ENCODE results near the gene CD3G. TPM values are rescaled to one million over a fixed set of nuclear protein-coding genes. Genes with fewer than 3 reads are reported as not detected.

CD3G gene
- total RNA-seq, 1 donor from 2014 or later, result 134 TPM

- Mint-ChIP-seq H3K27me3 (ENCODE audit: low read depth) (no peaks in the 10 kb centered on the region), H3K4me1 (ENCODE audit: low read depth) (peaks cover 76% of the 10 kb centered on the region), H3K36me3 (ENCODE audit: low read depth) (peaks cover 89% of the 10 kb centered on the region), H3K4me3 (ENCODE audit: low read depth) (no peak overlapping the region), H3K9me3 (peaks cover 3% of the 10 kb centered on the region), H3K27ac (peak overlapping the region; percentile 35)
- intact Hi-C loops (cut with micrococcal nuclease), result loop anchor here (2.0 kb wide), 1 partner anchor 15 kb away; no protein-coding TSS in a partner anchor
- no peak for DNase-seq (ENCODE audit: low spot score)
Observed at GRCh38 chr11:118311518-118311917, 32.6 kb upstream of the CD3G start.

GRCh38 chr11:118312328-118312727 is 31.8 kb upstream of the CD3G start:
- intact Hi-C loops (cut with micrococcal nuclease), result no loop called here
- Mint-ChIP-seq H3K4me1 (ENCODE audit: low read depth) (peaks cover 75% of the 10 kb centered on the region), H3K4me3 (ENCODE audit: low read depth) (no peak overlapping the region), H3K36me3 (ENCODE audit: low read depth) (peaks cover 87% of the 10 kb centered on the region), H3K27me3 (ENCODE audit: low read depth) (no peaks in the 10 kb centered on the region), H3K27ac (peak overlapping the region; percentile 33), H3K9me3 (peaks cover 3% of the 10 kb centered on the region)
- DNase-seq (ENCODE audit: low spot score), result no peak

DNA sequence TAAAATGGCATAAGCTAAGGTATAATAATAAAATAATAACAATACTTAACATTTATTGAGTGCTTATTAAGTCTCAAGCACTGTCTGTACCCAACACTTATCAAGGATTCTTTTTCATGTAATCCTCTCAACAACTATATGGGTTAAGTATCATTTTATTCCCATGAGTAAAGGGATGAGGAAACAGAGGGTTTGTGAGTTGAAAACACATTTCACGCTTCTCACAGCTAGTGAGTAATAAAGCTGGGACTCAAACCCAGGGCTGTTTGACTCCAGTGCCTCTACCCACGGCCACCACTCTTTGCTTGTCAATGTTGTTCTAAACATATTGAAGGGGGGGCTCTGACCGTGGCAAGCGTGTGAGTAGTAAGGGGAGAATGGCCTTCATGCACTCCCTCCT is 30.9 kb upstream of the CD3G start:
- intact Hi-C loops (cut with micrococcal nuclease), result no loop called here
- Mint-ChIP-seq H3K27ac (peak overlapping the region; percentile 56), H3K9me3 (peaks cover 3% of the 10 kb centered on the region), H3K4me3 (ENCODE audit: low read depth) (no peak overlapping the region), H3K36me3 (ENCODE audit: low read depth) (peaks cover 80% of the 10 kb centered on the region), H3K4me1 (ENCODE audit: low read depth) (peaks cover 75% of the 10 kb centered on the region), H3K27me3 (ENCODE audit: low read depth) (no peaks in the 10 kb centered on the region)
- DNase-seq (ENCODE audit: low spot score), result no peak

GRCh38 chr11:118314988-118315411 is 29.1 kb upstream of the CD3G start:
- H3K36me3 Mint-ChIP-seq (ENCODE audit: low read depth), result peaks cover 68% of the 10 kb centered on the region

DNA sequence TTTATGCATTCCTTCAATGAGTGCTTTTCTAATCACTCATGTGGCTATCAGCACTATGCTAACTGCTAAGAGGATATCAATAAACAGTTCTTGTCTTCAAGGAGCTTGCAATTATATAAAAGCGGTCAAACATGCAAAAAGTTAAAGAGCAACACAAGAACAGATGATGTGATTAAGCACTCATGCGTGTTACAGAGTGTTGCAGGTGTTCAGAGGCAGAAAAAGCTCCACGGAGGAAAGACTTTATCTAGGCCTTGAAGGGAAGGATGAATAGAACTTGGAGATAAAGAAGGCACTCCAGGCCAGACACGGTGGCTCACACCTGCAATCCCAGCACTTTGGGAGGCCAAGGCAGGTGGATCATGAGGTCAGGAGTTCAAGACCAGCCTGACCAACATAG is 26.0 kb upstream of the CD3G start:
- Mint-ChIP-seq H3K4me1 (ENCODE audit: low read depth) (peaks cover 63% of the 10 kb centered on the region), H3K4me3 (ENCODE audit: low read depth) (no peak overlapping the region), H3K27me3 (ENCODE audit: low read depth) (no peaks in the 10 kb centered on the region), H3K27ac (no peak overlapping the region), H3K9me3 (no peaks in the 10 kb centered on the region), H3K36me3 (ENCODE audit: low read depth) (peaks cover 41% of the 10 kb centered on the region)
- intact Hi-C loops (cut with micrococcal nuclease), result no loop called here
- DNase-seq (ENCODE audit: low spot score), result no peak

More at GRCh38 chr11:118314988-118315411, 29.1 kb upstream of the CD3G start:
- Mint-ChIP-seq H3K9me3 (peaks cover 3% of the 10 kb centered on the region), H3K4me1 (ENCODE audit: low read depth) (peaks cover 77% of the 10 kb centered on the region), H3K4me3 (ENCODE audit: low read depth) (peak overlapping the region; percentile 24), H3K27ac (peak overlapping the region; percentile 91), H3K27me3 (ENCODE audit: low read depth) (no peaks in the 10 kb centered on the region)
- intact Hi-C loops (cut with micrococcal nuclease), result no loop called here
- DNase-seq (ENCODE audit: low spot score), result no peak

- Mint-ChIP-seq H3K9me3 (no peaks in the 10 kb centered on the region), H3K27ac (no peak overlapping the region), H3K4me3 (ENCODE audit: low read depth) (no peak overlapping the region), H3K27me3 (ENCODE audit: low read depth) (no peaks in the 10 kb centered on the region), H3K4me1 (ENCODE audit: low read depth) (peaks cover 61% of the 10 kb centered on the region), H3K36me3 (ENCODE audit: low read depth) (peaks cover 42% of the 10 kb centered on the region)
- intact Hi-C loops (cut with micrococcal nuclease), result no loop called here
- DNase-seq (ENCODE audit: low spot score), result no peak
Observed at GRCh38 chr11:118318581-118319336, 25.4 kb upstream of the CD3G start.

DNA sequence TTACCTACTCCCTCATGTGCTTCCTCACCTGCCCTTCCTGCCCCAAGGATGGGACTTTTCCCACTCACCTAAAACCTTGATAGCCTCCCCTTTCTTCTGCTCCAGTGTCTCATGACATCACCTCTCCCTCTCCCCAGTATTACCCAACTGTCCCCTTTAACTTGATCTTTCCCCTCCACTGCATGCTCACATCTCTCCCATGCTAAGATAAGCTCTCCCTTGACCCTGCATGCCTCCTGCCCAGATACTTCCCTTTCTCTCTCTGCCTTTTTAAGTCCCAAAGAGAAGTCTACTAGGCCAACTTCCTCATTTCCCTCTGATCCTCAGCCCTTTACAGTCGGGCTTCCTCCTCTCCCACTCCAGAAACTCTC is 24.8 kb upstream of the CD3G start:
- H3K4me1 Mint-ChIP-seq (ENCODE audit: low read depth), result peaks cover 55% of the 10 kb centered on the region
- no peak for DNase-seq (ENCODE audit: low spot score)
- intact Hi-C loops (cut with micrococcal nuclease), result no loop called here
- H3K4me3 Mint-ChIP-seq (ENCODE audit: low read depth), result no peak overlapping the region
- no peak overlapping the region for H3K27ac Mint-ChIP-seq
- no peaks in the 10 kb centered on the region for H3K9me3 Mint-ChIP-seq
- peaks cover 36% of the 10 kb centered on the region for H3K36me3 Mint-ChIP-seq (ENCODE audit: low read depth)
- no peaks in the 10 kb centered on the region for H3K27me3 Mint-ChIP-seq (ENCODE audit: low read depth)

DNA sequence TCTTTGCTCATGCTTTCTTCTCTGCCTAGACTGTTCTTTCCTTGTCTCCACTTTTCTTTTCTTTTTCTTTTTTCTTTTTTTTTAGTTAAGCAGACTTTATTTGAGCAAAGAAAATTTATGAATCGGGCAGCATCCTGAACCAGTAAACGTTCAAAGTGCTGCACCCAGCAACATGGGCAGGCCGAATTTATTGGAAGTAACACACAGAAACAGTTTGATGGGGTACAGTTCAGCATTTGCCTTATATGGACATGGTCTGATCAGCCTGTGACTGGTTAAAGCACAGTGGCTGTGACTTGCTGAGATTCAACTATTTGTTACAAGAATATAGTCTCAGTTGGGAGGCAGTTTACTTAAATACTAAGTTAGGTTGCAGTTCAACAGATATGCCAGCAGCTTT is 23.6 kb upstream of the CD3G start:
- no peak for DNase-seq (ENCODE audit: low spot score)
- Mint-ChIP-seq H3K4me1 (ENCODE audit: low read depth) (peaks cover 48% of the 10 kb centered on the region), H3K27ac (no peak overlapping the region), H3K36me3 (ENCODE audit: low read depth) (peaks cover 26% of the 10 kb centered on the region), H3K27me3 (ENCODE audit: low read depth) (no peaks in the 10 kb centered on the region), H3K9me3 (no peaks in the 10 kb centered on the region), H3K4me3 (ENCODE audit: low read depth) (no peak overlapping the region)
- intact Hi-C loops (cut with micrococcal nuclease), result no loop called here

- Mint-ChIP-seq H3K4me1 (ENCODE audit: low read depth) (peaks cover 38% of the 10 kb centered on the region), H3K36me3 (ENCODE audit: low read depth) (peaks cover 20% of the 10 kb centered on the region), H3K27me3 (ENCODE audit: low read depth) (no peaks in the 10 kb centered on the region), H3K27ac (no peak overlapping the region), H3K9me3 (no peaks in the 10 kb centered on the region), H3K4me3 (ENCODE audit: low read depth) (no peak overlapping the region)
- intact Hi-C loops (cut with micrococcal nuclease), result no loop called here
- DNase-seq (ENCODE audit: low spot score), result no peak
Observed at GRCh38 chr11:118321386-118322082, 22.6 kb upstream of the CD3G start.

- intact Hi-C loops (cut with micrococcal nuclease), result no loop called here
- no peak for DNase-seq (ENCODE audit: low spot score)
- Mint-ChIP-seq H3K27me3 (ENCODE audit: low read depth) (no peaks in the 10 kb centered on the region), H3K9me3 (no peaks in the 10 kb centered on the region), H3K27ac (no peak overlapping the region), H3K4me1 (ENCODE audit: low read depth) (peaks cover 30% of the 10 kb centered on the region), H3K36me3 (ENCODE audit: low read depth) (peaks cover 12% of the 10 kb centered on the region), H3K4me3 (ENCODE audit: low read depth) (no peak overlapping the region)
Observed at GRCh38 chr11:118322721-118323120, 21.4 kb upstream of the CD3G start.

GRCh38 chr11:118325283-118325682 is 18.9 kb upstream of the CD3G start:
- H3K27me3 Mint-ChIP-seq (ENCODE audit: low read depth), result no peaks in the 10 kb centered on the region
- intact Hi-C loops (cut with micrococcal nuclease), result no loop called here
- H3K4me1 Mint-ChIP-seq (ENCODE audit: low read depth), result peaks cover 12% of the 10 kb centered on the region
- H3K27ac Mint-ChIP-seq, result no peak overlapping the region
- no peak for DNase-seq (ENCODE audit: low spot score)
- no peaks in the 10 kb centered on the region for H3K9me3 Mint-ChIP-seq
- H3K36me3 Mint-ChIP-seq (ENCODE audit: low read depth), result peaks cover 17% of the 10 kb centered on the region
- H3K4me3 Mint-ChIP-seq (ENCODE audit: low read depth), result no peak overlapping the region

DNA sequence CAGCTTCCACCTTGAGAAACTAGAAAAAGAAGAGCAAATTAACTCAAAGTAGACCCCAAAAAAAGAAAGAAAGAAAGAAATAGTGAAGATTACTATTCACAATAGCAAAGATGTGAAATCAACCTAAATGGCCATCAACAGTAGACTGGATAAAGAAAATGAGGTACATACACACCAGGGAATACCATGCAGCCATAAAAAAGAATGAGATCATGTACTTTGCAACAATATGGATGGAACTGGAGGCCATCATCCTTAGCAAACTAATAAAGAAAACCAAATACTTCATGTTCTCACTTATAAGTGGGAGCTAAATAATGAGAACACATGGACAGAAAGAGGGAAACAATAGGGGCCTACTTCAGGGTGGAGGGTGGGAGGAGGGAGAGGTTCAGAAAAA is 15.4 kb upstream of the CD3G start:
- Mint-ChIP-seq H3K9me3 (no peaks in the 10 kb centered on the region), H3K4me1 (ENCODE audit: low read depth) (peaks cover 2% of the 10 kb centered on the region), H3K27me3 (ENCODE audit: low read depth) (no peaks in the 10 kb centered on the region), H3K36me3 (ENCODE audit: low read depth) (peaks cover 14% of the 10 kb centered on the region), H3K27ac (peak overlapping the region; percentile 29), H3K4me3 (ENCODE audit: low read depth) (no peak overlapping the region)
- intact Hi-C loops (cut with micrococcal nuclease), result no loop called here
- no peak for DNase-seq (ENCODE audit: low spot score)

DNA sequence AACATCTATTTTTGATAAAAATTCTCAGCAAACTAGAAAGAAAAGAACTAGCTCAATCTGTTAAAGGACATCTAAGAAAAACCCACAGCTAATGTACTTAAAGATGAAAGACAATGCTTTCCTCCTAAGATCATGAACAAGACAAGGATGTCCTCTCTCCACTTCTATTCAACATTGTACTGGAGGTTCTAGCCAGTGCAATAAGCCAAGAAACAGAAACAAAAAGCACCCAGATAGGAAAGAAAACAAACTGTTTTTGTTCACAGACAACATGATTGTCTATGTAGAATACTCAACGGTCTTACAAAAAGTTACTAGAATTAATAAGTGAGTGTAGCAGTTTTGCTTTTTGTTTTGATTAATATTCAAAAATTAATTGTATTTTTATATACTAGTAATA is 9.4 kb upstream of the CD3G start:
- Mint-ChIP-seq H3K27me3 (ENCODE audit: low read depth) (no peaks in the 10 kb centered on the region), H3K4me1 (ENCODE audit: low read depth) (peaks cover 28% of the 10 kb centered on the region), H3K9me3 (no peaks in the 10 kb centered on the region), H3K4me3 (ENCODE audit: low read depth) (no peak overlapping the region), H3K27ac (peak overlapping the region; percentile 64), H3K36me3 (ENCODE audit: low read depth) (peaks cover 33% of the 10 kb centered on the region)
- intact Hi-C loops (cut with micrococcal nuclease), result no loop called here
- no peak for DNase-seq (ENCODE audit: low spot score)

Data from activated T-helper 2 cell treated with anti-CD3 and anti-CD28 coated beads, Interferon-gamma antibody, Interleukin-2, Interleukin-4, amounts not matched to agents 10 μg/mL and 5 μg/mL and 100 μg/mL, durations not matched to agents 14 hours and 24 hours and 36 hours (primary cell).